CMK (cell line): ENCODE data around the gene PTPRD.

Experiments
- DNase-seq: peaks from one replicate; pipeline ENCODE4 v3.0.0-alpha.2; 2010; ENCODE audit warnings: low read depth

The PTPRD gene

DNA sequence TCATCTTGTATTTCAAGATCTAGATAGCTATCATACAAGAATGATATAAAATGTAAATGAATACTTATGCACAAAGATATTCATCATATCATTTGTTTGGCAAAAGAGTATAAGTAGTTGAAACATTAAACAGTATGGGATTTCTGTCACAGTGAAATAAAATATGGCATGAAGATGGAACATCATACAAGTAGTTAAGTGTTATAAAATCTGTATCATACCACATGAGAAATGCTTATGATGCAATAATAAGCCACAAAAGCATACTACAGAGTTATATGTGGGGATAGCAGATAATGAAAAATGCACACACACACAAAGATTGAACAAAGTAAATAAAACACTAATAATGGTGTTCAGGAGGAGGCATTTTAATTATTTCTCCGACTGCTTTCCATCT is 1975.2 kb downstream of the PTPRD start:
- no peak for DNase-seq

DNA sequence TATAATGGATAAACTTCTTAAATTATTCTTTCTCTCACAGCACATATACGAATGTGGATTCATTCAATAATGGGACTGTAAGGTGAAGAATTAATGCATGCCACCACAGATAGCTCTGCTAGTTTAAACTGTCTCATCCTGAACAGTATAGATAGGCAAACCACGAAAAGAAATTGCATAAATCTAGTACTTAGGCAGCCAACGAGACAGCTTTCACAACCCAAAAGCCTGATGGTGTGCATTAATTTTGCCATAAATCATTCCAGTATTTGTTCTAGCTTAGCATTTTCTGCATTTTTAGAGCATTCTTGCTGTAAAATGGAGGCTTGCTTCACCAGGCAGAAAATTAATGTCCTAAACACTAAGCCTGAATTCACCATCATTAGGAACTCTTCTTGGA is 1979.0 kb downstream of the PTPRD start:
- no peak for DNase-seq

DNA sequence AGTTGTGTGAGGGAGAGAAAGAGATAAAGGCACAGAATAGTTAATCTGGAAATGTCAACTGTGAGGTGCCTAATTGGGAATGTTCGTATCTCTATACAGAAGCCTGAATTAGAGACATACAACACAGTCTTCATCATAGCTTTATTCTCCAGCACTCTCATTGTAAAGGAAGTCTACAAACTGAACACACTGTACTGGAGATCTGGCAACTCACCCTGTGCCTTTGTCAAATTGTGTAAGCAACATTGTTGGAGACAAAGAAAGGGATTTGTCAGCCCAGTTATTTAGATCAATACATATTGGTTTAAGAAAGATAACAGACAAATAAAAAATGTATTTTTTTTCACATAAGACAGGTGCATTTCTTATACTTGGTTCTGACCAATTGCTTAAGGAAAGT is 1980.3 kb downstream of the PTPRD start:
- DNase-seq = no peak

DNA sequence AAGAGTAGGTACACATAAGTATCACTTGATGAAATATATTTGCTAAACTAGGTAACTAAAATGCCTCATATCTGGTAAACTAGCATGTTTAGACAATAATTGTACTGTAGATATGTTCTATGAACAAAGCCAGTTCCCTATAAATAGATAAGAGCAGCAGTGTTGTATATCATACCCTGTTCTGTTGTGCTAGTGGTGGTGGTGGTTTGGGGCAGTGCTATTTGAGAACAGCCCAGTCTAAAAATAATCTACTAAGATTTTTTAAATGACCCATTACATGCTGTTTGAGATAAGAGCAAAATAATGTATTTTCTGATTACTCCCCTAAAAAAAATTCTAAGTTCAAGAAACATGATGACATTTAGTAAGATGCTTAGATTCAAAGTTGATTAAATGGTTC is 1984.0 kb downstream of the PTPRD start:
- no peak for DNase-seq

DNA sequence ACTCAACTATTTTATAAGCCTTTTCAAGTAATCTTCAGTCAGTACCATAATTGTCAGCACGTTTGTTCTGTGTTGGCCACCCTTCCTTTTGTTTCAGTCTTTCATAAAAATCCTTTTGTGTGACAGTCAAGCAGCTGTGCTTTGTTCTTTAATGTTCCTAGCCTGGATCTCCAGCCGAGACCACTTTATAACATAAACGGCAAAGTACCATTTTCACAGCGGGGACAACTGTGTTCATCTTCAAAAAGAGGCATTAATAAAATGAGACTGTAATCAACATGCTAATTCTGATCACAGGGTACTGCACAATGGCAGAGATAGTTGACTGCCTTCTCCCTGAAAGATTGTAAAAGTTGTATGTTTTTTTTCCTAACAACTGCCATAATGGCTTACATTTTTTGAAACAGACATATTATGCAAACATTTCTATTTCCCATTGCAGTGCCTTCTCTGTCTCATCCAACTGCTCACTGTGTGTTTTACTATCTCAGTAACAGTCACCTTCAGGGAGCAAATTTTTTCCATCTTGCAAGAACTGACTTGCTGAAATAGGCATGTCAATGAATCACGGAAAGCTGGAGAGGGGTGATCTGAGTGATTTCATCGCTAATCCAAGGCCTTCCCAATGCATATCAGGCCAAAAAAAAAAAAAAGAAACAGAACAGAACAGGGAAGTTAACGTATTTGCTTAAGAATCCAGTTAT is 1984.7 kb downstream of the PTPRD start:
- no peak for DNase-seq

DNA sequence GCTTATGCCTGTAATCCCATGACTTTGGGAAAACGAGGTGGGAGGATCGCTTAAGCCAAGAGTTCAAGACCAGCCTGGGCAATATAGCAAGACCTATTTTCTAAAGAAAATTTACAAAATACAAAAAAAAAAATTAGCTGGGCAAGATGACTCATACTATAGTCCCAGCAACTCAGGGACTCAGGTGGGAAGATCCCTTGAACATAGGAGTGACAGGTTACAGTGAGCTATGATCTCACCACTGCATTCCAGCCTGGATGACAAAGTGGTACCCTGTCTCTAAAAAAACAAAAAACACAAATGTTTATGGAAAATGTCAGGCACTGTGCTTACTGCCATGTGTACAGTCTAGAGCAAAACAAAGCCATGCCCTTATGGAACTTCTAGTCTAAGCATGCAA is 1989.9 kb downstream of the PTPRD start:
- DNase-seq = no peak

DNA sequence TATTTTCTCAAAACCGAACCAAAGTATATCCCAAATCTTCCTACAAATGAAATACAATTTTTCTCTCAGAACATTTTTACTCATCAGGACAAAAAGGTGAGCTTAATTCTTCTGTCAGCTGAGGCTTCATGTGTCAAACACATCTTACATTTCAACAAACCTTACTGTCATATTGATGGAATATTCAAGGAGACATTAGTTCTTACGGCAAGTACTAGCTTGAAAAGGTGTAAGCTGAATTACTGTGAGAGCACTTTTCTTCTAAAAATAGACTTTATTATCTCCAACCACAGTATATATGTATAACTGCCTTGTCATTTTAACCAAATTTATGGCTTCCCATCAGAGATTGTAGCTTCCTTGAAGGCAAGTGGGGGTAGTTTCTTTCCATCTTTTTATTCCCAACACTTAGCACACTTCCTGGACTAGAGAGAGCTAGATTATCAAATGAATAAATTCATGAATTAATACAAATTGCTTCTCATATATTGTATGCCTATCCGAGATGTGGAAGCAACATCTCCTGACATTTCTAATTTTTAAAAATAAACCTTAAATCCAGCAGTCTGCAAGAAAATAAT is 1990.5 kb downstream of the PTPRD start:
- DNase-seq = no peak

DNA sequence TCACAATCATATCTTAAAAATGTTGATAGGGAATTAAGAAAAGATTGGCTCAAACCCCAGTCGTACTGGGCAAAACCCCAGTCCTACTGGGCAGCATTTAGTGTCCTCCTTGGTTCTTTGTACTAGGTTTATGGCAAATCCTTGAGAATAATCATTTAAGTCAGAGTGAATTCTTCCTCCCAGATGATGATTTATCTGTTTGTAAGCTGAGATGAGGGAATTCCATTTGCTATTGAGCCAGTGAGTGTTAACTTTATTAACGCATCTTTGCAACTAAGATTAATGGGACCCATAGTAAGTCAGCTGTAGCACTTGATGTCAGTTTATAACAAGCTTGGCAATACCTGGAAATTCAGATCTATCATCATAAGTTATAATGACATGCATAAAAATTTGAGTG is 1991.4 kb downstream of the PTPRD start:
- no peak for DNase-seq

DNA sequence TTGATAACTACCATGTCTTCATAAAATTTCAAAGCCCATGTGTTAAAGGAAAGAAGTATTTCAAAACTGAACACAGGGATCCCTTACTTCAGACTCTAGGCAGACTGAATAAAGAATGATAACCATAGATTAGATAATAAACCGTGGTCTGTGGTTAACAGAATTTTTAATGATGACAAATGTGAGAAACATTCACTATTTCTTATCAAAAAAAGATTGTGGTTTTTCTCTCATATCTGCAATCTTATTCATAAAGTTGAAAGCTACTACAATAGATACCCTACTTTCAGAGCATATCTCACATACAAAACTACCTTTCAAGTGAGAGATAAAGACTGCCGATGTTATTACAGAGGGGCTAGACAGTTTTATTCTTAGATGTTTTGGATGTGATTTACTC is 1996.4 kb downstream of the PTPRD start:
- no peak for DNase-seq

DNA sequence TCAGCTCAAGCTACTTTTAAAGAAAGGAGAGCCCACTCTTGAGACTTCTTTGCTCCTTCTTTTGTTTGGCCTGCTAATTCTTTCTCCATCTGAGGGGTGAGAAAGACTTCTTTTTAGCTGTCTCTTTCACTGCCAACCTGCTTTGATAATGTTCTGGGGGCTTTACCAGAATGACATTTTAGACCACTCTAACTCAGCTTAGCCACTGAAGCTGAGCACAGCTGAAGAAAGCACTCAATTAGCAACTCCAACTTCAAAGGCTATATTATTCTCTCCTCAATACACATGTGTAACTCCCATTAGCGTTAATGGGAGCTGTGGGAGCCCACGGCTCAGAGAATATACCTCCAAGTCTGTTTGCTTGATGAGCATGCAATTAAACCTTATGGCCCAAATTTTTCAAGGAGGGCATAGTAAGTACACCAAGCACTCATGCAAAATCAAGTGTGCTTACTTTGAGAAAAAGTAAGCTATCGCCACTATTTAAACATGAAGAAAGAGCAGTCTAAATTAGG is 1997.8 kb downstream of the PTPRD start:
- DNase-seq = no peak

DNA sequence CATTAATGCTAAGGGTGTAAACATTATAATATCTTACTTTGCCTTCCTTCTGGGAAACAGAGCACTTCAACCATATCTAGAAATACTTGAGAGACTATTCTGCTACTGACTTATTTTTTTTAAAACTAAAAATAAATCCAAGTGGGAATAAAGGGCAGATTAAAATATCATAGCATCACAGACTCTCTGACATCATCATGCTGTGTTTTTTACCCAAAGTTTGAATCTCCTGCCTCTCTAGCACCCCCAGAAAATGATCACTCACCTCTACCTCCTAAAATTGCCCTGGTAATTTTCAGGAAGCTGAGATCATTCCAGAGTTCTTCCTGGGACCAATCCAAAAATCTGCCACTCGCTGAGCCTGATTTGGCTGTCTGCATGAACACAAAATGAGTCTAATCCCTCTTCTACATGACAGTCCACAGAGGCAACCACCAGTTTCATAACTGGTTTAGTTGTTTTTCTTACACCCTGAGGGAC is 1999.4 kb downstream of the PTPRD start:
- DNase-seq = no peak

DNA sequence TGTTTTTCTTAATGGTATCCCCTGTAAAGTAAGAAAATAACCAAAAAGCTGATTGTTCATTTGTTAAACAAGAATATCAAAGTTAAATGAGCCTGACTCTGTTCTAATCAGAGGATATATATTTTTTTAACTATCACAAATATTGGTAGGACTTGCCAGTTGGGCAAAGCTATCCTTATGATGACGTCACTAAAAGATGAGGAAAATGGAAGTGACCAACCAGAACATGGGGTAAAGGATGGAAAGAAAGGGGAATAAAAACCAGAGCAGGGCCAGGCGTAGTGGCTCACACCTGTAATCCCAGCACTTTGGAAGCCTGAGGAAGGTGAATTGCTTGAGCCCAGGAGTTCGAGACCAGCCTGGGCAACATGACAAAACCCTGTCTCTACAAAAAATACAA is 2001.6 kb downstream of the PTPRD start:
- DNase-seq = no peak

DNA sequence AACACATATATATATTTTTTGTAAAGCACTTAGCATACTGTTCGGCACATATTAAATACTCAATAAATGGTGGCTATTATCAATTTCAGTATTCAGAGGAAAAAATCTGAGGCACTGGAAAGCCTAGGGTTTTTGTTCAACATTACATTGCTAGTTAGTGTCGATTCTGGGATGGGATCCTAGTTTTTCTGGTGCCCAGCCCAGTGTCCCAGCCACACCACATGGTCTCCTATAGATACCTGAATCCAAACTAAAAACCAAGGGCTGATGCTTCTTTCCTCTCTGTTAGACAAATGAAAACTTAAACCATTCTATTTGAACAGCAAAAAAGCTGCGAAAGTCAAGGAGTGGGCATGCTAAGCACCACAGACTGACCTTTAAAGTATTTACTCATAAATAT is 2002.5 kb downstream of the PTPRD start:
- no peak for DNase-seq

DNA sequence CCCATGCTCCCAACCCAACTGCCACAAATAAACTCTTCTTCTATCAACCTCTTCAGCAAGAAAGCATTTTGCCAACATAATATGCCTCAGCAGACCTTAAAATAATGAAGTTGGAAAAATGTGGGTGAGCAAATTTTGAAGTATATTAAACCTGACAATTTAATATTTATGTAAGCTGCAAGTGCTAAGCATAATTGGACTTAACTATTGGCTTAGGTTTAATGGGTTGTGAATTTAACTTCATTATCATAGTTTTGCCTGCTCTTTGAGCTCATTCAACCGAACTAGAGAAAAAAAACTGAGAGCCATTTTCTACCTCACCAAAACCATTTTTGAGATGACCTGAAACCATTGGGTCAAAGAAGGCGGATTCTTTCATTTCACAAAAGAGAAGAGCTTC is 2007.7 kb downstream of the PTPRD start:
- DNase-seq = no peak

DNA sequence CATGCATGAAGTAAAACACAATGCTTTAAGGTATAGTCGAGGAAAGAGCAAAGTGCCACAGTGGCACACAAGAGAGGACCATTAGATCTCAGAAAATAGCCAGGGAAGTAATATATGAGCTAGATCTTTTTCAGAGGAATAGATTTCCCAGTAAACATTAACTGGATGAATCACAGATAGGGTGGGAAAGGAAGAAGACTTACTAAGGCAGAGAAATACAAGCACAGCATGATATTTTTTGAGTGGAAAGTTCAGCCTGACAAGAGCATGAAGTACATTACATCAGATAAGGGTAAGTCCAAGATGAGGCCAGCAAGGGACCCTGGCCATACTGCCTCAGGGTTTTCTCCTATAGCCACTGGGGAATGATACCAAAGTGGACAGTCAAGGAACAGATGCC is 2008.6 kb downstream of the PTPRD start:
- DNase-seq = no peak

DNA sequence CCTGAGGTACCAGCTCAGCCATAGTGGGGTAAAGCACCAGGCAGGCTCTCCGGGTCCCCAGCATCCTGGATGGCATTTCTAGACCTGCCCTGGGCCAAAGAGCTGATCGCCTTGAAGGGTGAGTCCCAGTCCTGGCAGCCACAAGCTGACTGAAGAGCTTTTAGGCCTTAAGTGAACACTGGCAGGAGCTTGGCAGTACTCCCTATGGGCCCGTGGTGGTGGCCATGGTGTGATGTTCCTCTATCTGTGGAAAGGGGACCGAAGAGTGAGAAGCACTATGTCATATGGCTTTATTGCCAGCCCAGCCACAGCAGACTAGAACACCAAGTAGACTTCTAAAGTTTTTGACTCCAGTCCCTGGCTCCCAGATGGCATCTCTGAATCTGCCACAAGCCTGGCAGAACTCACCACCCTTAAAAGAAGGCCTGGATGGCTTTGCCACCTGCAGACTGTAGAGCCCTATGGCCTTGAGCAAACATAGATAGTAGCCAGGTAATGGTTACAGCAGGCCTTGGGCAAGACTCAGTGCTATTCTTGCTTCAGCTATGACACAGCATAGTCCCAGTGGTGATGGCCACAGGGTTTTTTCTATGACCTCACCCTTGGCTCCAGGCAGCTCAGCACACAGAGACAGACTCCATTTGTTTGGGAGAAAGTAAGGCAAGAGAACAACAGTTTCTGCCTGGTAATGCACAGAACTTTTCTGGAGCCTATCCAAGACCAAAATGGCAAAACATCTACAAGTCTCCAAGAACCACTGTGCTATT is 2011.7 kb downstream of the PTPRD start:
- DNase-seq = no peak

DNA sequence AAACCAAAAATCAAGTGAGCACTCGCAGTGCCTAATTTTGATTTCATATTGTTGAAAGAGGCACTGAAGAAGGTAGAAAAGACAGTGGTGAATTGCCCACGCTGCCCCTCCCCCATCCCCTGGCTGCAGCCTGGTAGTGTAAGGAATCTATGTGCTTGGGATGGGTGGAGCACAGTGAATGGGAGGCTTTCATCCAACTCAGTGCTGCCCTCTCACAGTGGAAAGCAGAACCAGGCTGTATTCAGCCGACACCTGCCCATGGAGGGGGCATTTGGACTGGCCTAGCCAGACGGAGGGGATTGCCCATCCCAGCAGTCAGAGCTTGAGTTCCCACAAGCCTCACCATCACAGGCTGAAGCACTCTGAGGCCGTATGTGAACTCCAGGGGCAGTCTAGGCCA is 2012.9 kb downstream of the PTPRD start:
- no peak for DNase-seq

DNA sequence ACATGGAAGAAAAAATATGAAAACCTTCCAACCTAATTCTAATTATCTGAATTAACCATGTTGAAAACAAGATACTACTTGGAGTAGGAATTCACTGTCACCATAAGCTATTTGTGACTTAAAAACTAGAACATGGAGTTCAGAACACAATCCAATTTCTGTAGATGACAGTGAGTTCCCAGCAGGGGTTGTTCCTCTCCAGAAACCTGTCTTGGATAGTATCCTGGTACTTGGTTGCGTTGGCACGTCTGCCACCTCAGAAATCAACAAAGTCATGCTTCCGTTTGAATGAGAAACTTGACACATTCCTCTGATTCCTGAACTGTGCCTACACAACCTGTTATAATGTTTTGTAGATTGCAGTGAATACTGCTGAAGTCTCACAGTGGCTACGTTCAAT is 2023.3 kb downstream of the PTPRD start:
- DNase-seq = no peak

DNA sequence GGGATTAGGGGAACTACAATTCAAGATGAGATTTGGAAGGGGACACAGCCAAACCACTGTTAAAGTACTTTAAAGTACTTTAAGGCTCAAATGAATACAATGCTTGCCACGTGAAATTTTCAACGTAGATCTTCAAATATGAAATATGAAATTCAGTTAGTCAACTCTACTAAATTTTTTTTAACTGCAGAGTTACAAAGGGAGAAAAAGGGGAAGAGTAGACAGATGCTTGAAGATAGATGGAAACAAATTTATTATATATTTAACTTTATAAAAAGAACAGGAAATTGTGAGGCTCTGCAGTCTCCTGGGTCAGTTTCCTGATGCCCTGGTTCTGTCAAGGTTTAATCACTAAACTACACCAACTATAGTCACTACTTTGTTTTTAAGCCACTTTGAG is 2027.8 kb downstream of the PTPRD start:
- no peak for DNase-seq

DNA sequence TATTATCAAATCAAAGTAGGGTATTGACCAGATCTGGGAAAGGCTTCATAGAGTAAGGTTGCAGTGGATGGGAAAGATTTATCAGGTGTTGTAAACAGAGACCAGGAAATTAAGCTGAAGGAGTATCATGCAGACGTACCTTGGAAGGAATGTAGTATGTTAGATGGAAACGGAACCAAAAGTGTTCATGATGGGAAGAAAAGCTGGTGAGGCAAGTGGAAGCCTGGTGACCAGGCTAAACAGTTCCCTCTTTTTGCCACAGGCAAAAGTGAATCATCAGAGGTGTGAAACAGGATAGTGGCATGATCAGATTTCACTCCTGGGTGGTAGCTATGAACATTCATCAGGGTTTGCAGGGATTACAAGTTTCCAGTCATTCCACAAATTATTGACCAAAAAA is 2033.1 kb downstream of the PTPRD start:
- DNase-seq = no peak

DNA sequence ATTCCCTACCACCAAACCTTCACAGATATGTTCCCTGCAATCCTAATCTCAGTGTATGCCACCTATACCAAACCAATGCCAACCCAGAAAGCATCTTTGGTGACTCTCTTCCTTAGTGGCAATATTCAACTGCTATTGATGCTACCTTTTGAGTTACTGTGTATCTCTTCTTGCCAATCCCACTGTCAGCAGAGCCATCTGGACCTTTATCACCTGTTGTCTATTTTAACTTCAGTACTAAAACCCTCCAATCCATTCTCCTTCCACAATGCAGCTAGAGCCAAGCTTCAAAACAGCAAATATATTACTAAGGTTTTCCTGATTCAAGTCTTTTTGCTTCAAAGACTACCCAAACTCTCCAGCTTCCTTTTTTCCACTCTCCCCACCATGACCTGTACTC is 2036.1 kb downstream of the PTPRD start:
- DNase-seq = no peak

DNA sequence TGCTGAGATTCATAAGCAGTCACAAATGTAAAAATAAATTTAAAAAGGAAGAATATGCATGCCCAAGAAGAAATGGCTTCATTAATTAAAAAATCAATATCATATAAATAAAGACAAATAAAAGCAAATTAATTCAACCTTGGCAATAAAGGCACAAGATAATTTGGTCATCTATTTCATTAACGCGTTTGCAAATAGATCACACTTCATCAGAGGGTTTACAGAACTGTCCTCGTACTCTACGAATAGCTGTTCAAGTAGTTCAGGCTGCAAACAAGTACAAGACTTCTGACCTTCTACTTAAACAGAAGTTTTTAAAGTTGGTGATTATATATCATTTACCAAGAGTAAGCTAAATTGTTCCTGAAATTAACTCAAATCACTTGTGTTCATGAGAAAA is 2038.0 kb downstream of the PTPRD start:
- no peak for DNase-seq

DNA sequence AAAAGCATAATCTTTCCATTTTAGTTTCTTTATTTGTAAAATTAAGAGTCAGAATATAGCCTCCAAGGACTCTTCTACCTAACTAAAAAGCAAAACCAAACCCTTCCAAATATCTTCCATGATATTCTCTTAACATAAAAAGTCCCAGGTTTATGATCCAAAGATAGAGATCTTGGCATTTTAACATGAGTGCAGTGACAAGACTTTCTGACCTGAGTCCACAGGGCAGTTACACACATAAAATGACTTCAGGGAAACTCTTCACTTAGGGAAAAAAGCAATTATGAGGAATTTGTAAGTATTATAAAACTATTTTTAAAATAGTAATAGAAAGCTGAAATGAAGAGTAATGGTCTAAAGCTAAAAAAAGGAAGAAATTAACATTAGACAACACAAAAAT is 2040.6 kb downstream of the PTPRD start:
- no peak for DNase-seq
